Smooth muscle cell (in vitro differentiated cells): ENCODE data around the gene DESI2. TPM values are rescaled to one million over a fixed set of nuclear protein-coding genes. Genes with fewer than 3 reads are reported as not detected.

Experiments used
- DNase-seq: peaks from one replicate; lab custom pipeline; 2025; ENCODE audit not compliant: unreplicated experiment; lab: John Stamatoyannopoulos, UW
- H2AFZ ChIP-seq: fragments of 200-600 bp; sonication (generic); 2 replicates; pipeline ENCODE4 v1.6.0; 2016; ENCODE audit warnings: antibody characterized with exemption, low read depth, mild to moderate bottlenecking
- H3F3A ChIP-seq: fragments of 200-600 bp; sonication (generic); 2 replicates; pipeline ENCODE4 v1.6.0; 2017; ENCODE audit warnings: antibody characterized with exemption, low read depth
- H3K27ac ChIP-seq: fragments of 200-600 bp; sonication (generic); 2 replicates; pipeline ENCODE4 v1.5.1; 2016; ENCODE audit warnings: low read depth, mild to moderate bottlenecking
- H3K27me3 ChIP-seq: fragments of 200-600 bp; sonication (generic); 2 replicates; pipeline ENCODE4 v1.6.1; 2016; ENCODE audit warnings: low read depth, mild to moderate bottlenecking
- H3K36me3 ChIP-seq: fragments of 200-600 bp; sonication (generic); 2 replicates; pipeline ENCODE4 v1.5.1; 2016; ENCODE audit warnings: low read depth
- H3K4me1 ChIP-seq: fragments of 200-600 bp; sonication (generic); 2 replicates; pipeline ENCODE4 v1.5.1; 2016; ENCODE audit warnings: low read depth
- H3K4me2 ChIP-seq: fragments of 200-600 bp; sonication (generic); 2 replicates; pipeline ENCODE4 v1.6.0; 2016; ENCODE audit warnings: mild to moderate bottlenecking
- H3K4me3 ChIP-seq: fragments of 200-600 bp; sonication (generic); 2 replicates; pipeline ENCODE4 v1.5.1; 2016; ENCODE audit warnings: mild to moderate bottlenecking
- H3K79me2 ChIP-seq: fragments of 200-600 bp; sonication (generic); 2 replicates; pipeline ENCODE4 v1.6.0; 2016; ENCODE audit warnings: low read depth, mild to moderate bottlenecking
- H3K9ac ChIP-seq: fragments of 200-600 bp; sonication (generic); 2 replicates; pipeline ENCODE4 v1.6.0; 2016; ENCODE audit warnings: low read depth
- H3K9me3 ChIP-seq: fragments of 200-600 bp; sonication (generic); replicated peaks from 2 replicates; pipeline ENCODE4 v1.5.1; 2016; ENCODE audit warnings: low read depth
- H4K20me1 ChIP-seq: fragments of 200-600 bp; sonication (generic); 2 replicates; pipeline ENCODE4 v1.6.0; 2016; ENCODE audit warnings: low read depth
- CTCF ChIP-seq: fragments of 200-600 bp; sonication (generic); IDR thresholded peaks from 2 replicates; pipeline ENCODE4 v1.5.1; 2017; ENCODE audit warnings: borderline replicate concordance, mild to moderate bottlenecking, antibody characterized with exemption; ENCODE audit not compliant: insufficient read depth, poor library complexity, severe bottlenecking
- WGBS: methylation state at CpG from one replicate; pipeline ENCODE4 v1.1.7; 2016; ENCODE audit warnings: low lambda C conversion rate; 5-methylcytosine and 5-hydroxymethylcytosine counted together
- polyA plus RNA-seq: library from polyadenylated mRNA; unstranded; fragments of >200 nt; fragmentation: Nextera tagmentation; extraction: Ambion mirVana; gene quantifications from 2 replicates; pipeline ENCODE4 v1.2.1, GENCODE V29; 2016
- total RNA-seq: library from RNA; depleted of rRNA; stranded (reverse); fragments of >200 nt; gene quantifications from 2 replicates; pipeline ENCODE4 v1.2.3, GENCODE V29; 2014

The DESI2 gene
- total and polyA plus RNA-seq, 2 experiments from 2014 or later, result 31.5 to 56.3 TPM

GRCh38 chr1:244667797-244668196 is 14.9 kb downstream of the DESI2 start:
- H3K4me1 ChIP-seq, result peaks cover 12% of the 10 kb centered on the region
- H3K27ac ChIP-seq, result no peak overlapping the region
- no peak for TF ChIP-seq CTCF
- H3K4me2 ChIP-seq, result no peak overlapping the region
- H3K27me3 ChIP-seq, result no peaks in the 10 kb centered on the region
- H3K4me3 ChIP-seq, result no peak overlapping the region
- H4K20me1 ChIP-seq, result peaks cover 85% of the 10 kb centered on the region
- H2AFZ ChIP-seq, result no peak overlapping the region
- H3K9ac ChIP-seq, result no peak overlapping the region
- WGBS, result 97% methylated on average over 2 of the region's 2 CpGs
- no peaks in the 10 kb centered on the region for H3K9me3 ChIP-seq
- DNase-seq, result no peak
- peaks cover 66% of the 10 kb centered on the region for H3K79me2 ChIP-seq
- H3F3A ChIP-seq, result no peaks in the 10 kb centered on the region
- no peaks in the 10 kb centered on the region for H3K36me3 ChIP-seq

GRCh38 chr1:244672946-244673682 is 20.2 kb downstream of the DESI2 start:
- Histone ChIP-seq H3K27ac (no peak overlapping the region), H3K4me2 (no peak overlapping the region), H3K9me3 (no peaks in the 10 kb centered on the region), H4K20me1 (peaks cover 70% of the 10 kb centered on the region), H3K36me3 (no peaks in the 10 kb centered on the region), H3K4me3 (no peak overlapping the region), H3K27me3 (no peaks in the 10 kb centered on the region), H3F3A (no peaks in the 10 kb centered on the region), H2AFZ (no peak overlapping the region), H3K4me1 (no peaks in the 10 kb centered on the region), H3K9ac (no peak overlapping the region), H3K79me2 (peaks cover 53% of the 10 kb centered on the region)
- no peak for TF ChIP-seq CTCF
- DNase-seq, result no peak
- WGBS, result 52% methylated on average over 4 of the region's 4 CpGs

- H4K20me1 ChIP-seq, result peaks cover 70% of the 10 kb centered on the region
- peaks cover 39% of the 10 kb centered on the region for H3K79me2 ChIP-seq
- H3K27me3 ChIP-seq, result no peaks in the 10 kb centered on the region
- H3K4me3 ChIP-seq, result no peak overlapping the region
- H2AFZ ChIP-seq, result no peak overlapping the region
- WGBS, result 74% methylated on average over 4 of the region's 4 CpGs
- no peak overlapping the region for H3K27ac ChIP-seq
- H3K9me3 ChIP-seq, result no peaks in the 10 kb centered on the region
- no peak overlapping the region for H3K4me2 ChIP-seq
- H3K9ac ChIP-seq, result no peak overlapping the region
- no peaks in the 10 kb centered on the region for H3K4me1 ChIP-seq
- no peaks in the 10 kb centered on the region for H3F3A ChIP-seq
- no peaks in the 10 kb centered on the region for H3K36me3 ChIP-seq
- DNase-seq, result no peak
- TF ChIP-seq CTCF, result no peak
Measured at GRCh38 chr1:244674446-244674845, 21.5 kb downstream of the DESI2 start.

- Histone ChIP-seq H3K27me3 (no peaks in the 10 kb centered on the region), H3K9ac (no peak overlapping the region), H3K4me1 (no peaks in the 10 kb centered on the region), H3F3A (no peaks in the 10 kb centered on the region), H4K20me1 (peaks cover 72% of the 10 kb centered on the region), H3K79me2 (peaks cover 41% of the 10 kb centered on the region), H2AFZ (no peak overlapping the region), H3K36me3 (no peaks in the 10 kb centered on the region), H3K9me3 (no peaks in the 10 kb centered on the region), H3K4me3 (no peak overlapping the region), H3K27ac (no peak overlapping the region), H3K4me2 (no peak overlapping the region)
- 94% methylated on average over 2 of the region's 2 CpGs for WGBS
- TF ChIP-seq CTCF, result no peak
- DNase-seq, result no peak
Measured at GRCh38 chr1:244675167-244675566, 22.2 kb downstream of the DESI2 start.
